H9 (cell line): ENCODE results near the gene SATL1. TPM values are rescaled to one million over a fixed set of nuclear protein-coding genes. Genes with fewer than 3 reads are reported as not detected.

ENCODE experiments used
- DNase-seq: peaks from one replicate; pipeline ENCODE4 v3.0.0-alpha.2; 2017
- H2AFZ ChIP-seq: one replicate; pipeline ENCODE4 v1.6.1; 2013; ENCODE audit warnings: mild to moderate bottlenecking, low read length, control low read depth, moderate library complexity
- H2AK5ac ChIP-seq: 2 replicates; pipeline ENCODE4 v1.6.1; 2013; ENCODE audit warnings: low read length, control low read depth, mixed read lengths; ENCODE audit not compliant: insufficient read length
- H2BK120ac ChIP-seq: one replicate; pipeline ENCODE4 v1.6.1; 2013; ENCODE audit warnings: low read depth, mild to moderate bottlenecking, low read length, control low read depth, inconsistent platforms; ENCODE audit not compliant: poor library complexity, severe bottlenecking
- H2BK12ac ChIP-seq: 2 replicates; pipeline ENCODE4 v1.6.1; 2013; ENCODE audit warnings: low read length, control low read depth, mixed read lengths, low read depth; ENCODE audit not compliant: insufficient read length
- H2BK15ac ChIP-seq: 2 replicates; pipeline ENCODE4 v1.6.1; 2013; ENCODE audit warnings: low read depth, low read length, control low read depth
- H2BK20ac ChIP-seq: one replicate; pipeline ENCODE4 v1.6.1; 2013; ENCODE audit warnings: low read depth, mild to moderate bottlenecking, low read length, control low read depth, inconsistent platforms; ENCODE audit not compliant: poor library complexity, severe bottlenecking
- H2BK5ac ChIP-seq: 2 replicates; pipeline ENCODE4 v1.6.1; 2013; ENCODE audit warnings: low read length, control low read depth, mixed read lengths; ENCODE audit not compliant: insufficient read length
- H3K14ac ChIP-seq: 2 replicates; pipeline ENCODE4 v1.6.1; 2013; ENCODE audit warnings: low read length, control low read depth; ENCODE audit not compliant: insufficient read depth
- H3K18ac ChIP-seq: 2 replicates; pipeline ENCODE4 v1.6.1; 2013; ENCODE audit warnings: low read depth, mild to moderate bottlenecking, mixed read lengths, low read length, control low read depth; ENCODE audit not compliant: insufficient read length
- H3K23ac ChIP-seq: 2 replicates; pipeline ENCODE4 v1.6.1; 2013; ENCODE audit warnings: low read length, control low read depth, mixed read lengths, low read depth; ENCODE audit not compliant: insufficient read length
- H3K23me2 ChIP-seq: 2 replicates; pipeline ENCODE4 v1.6.1; 2013; ENCODE audit warnings: low read depth, mild to moderate bottlenecking, mixed read lengths, low read length, control low read depth; ENCODE audit not compliant: insufficient read length, poor library complexity, severe bottlenecking
- H3K27ac ChIP-seq: 2 replicates; pipeline ENCODE4 v1.5.1; 2013; ENCODE audit warnings: low read length, control low read depth, mixed read lengths, low read depth; ENCODE audit not compliant: insufficient read length
- H3K27me3 ChIP-seq: 2 replicates; pipeline ENCODE4 v1.6.1; 2013; ENCODE audit warnings: low read length, control low read depth, inconsistent platforms; ENCODE audit not compliant: insufficient read depth
- H3K4ac ChIP-seq: 2 replicates; pipeline ENCODE4 v1.6.1; 2013; ENCODE audit warnings: low read depth, mild to moderate bottlenecking, control low read depth, inconsistent platforms, low read length, moderate library complexity
- H3K4me1 ChIP-seq: 2 replicates; pipeline ENCODE4 v1.6.1; 2013; ENCODE audit warnings: low read length, control low read depth, inconsistent platforms; ENCODE audit not compliant: insufficient read depth
- H3K4me2 ChIP-seq: 2 replicates; pipeline ENCODE4 v1.6.1; 2013; ENCODE audit warnings: low read length, control low read depth, mixed read lengths; ENCODE audit not compliant: insufficient read length, insufficient read depth
- H3K56ac ChIP-seq: 2 replicates; pipeline ENCODE4 v1.6.1; 2013; ENCODE audit warnings: low read depth, mild to moderate bottlenecking, mixed read lengths, low read length, control low read depth; ENCODE audit not compliant: insufficient read length
- H3K79me1 ChIP-seq: 2 replicates; pipeline ENCODE4 v1.6.1; 2013; ENCODE audit warnings: low read depth, mild to moderate bottlenecking, moderate library complexity, low read length, control low read depth, inconsistent platforms; ENCODE audit not compliant: insufficient read depth, poor library complexity, severe bottlenecking
- H3K79me2 ChIP-seq: 2 replicates; pipeline ENCODE4 v1.6.1; 2013; ENCODE audit warnings: low read length, control low read depth, inconsistent platforms; ENCODE audit not compliant: insufficient read depth
- H3K9ac ChIP-seq: 2 replicates; pipeline ENCODE4 v1.6.1; 2013; ENCODE audit warnings: low read length, control low read depth, mixed read lengths; ENCODE audit not compliant: insufficient read length; ENCODE audit errors: extremely low read depth
- H3K9me3 ChIP-seq: one replicate; pipeline ENCODE4 v1.6.1; 2013; ENCODE audit warnings: low read depth, low read length, inconsistent platforms; ENCODE audit not compliant: control insufficient read depth
- H3T11ph ChIP-seq: one replicate; pipeline ENCODE4 v1.6.1; 2013; ENCODE audit warnings: mild to moderate bottlenecking, low read length, control low read depth, inconsistent platforms
- H4K20me1 ChIP-seq: one replicate; pipeline ENCODE4 v1.6.1; 2013; ENCODE audit not compliant: control insufficient read depth, insufficient read length, insufficient read depth
- H4K5ac ChIP-seq: 2 replicates; pipeline ENCODE4 v1.6.1; 2013; ENCODE audit warnings: low read depth, mild to moderate bottlenecking, mixed read lengths, low read length, control low read depth; ENCODE audit not compliant: insufficient read length
- H4K8ac ChIP-seq: replicated peaks from 2 replicates; pipeline ENCODE4 v1.6.1; 2013; ENCODE audit warnings: low read length, control low read depth, mixed read lengths, low read depth; ENCODE audit not compliant: insufficient read length
- H4K91ac ChIP-seq: 2 replicates; pipeline ENCODE4 v1.6.1; 2013; ENCODE audit warnings: low read depth, mild to moderate bottlenecking, moderate library complexity, mixed read lengths, low read length, control low read depth; ENCODE audit not compliant: insufficient read length
- H3K27ac Mint-ChIP-seq, 3 experiments: 2 replicates in 2 of 3; 3 replicates in 1 of 3; pipeline ENCODE4 v1.8.0; 2020 to 2021; ENCODE audit warnings: mixed read lengths in 3 of 3, mild to moderate bottlenecking in 1 of 3, moderate library complexity in 1 of 3
- H3K27me3 Mint-ChIP-seq: 2 replicates; pipeline ENCODE4 v1.8.0; 2021; ENCODE audit warnings: low read depth, mild to moderate bottlenecking, moderate library complexity, mixed read lengths
- H3K36me3 Mint-ChIP-seq, 3 experiments: 2 replicates in 2 of 3; 3 replicates in 1 of 3; pipeline ENCODE4 v1.8.0; 2020 to 2021; ENCODE audit warnings: low read depth in 3 of 3, mixed read lengths in 3 of 3; ENCODE audit not compliant: insufficient read depth in 1 of 3
- H3K4me1 Mint-ChIP-seq, 2 experiments: 2 replicates each; pipeline ENCODE4 v1.8.0; 2020; ENCODE audit warnings: mixed read lengths in 2 of 2
- H3K4me3 Mint-ChIP-seq, 2 experiments: 2 replicates in 1 of 2; 3 replicates in 1 of 2; pipeline ENCODE4 v1.8.0; 2020 to 2021; ENCODE audit warnings: mild to moderate bottlenecking in 2 of 2, mixed read lengths in 2 of 2, moderate library complexity in 1 of 2
- H3K9me3 Mint-ChIP-seq, 2 experiments: 2 replicates in 1 of 2; 3 replicates in 1 of 2; pipeline ENCODE4 v1.8.0; 2020; ENCODE audit warnings: mild to moderate bottlenecking in 2 of 2, mixed read lengths in 2 of 2, moderate library complexity in 1 of 2
- CTCF ChIP-seq: fragments of 200-600 bp; sonication (generic); conservative IDR thresholded peaks from 3 replicates; pipeline ENCODE4 v1.8.0; 2021; ENCODE audit warnings: antibody characterized with exemption, mild to moderate bottlenecking
- WGBS: extraction: QIAGEN DNeasy Blood & Tissue Kit; methylation state at CpG from one replicate; pipeline ENCODE4 v1.1.7; 2013; ENCODE audit warnings: missing lambda C conversion rate, low lambda C conversion rate, mixed read lengths; ENCODE audit not compliant: insufficient read length; ENCODE audit errors: extremely low coverage; 5-methylcytosine and 5-hydroxymethylcytosine counted together
- total RNA-seq: library from RNA; stranded (reverse); gene quantifications from 2 replicates; pipeline ENCODE4 v1.2.1, GENCODE V29; 2021

SATL1 gene
- total RNA-seq, 1 experiment from 2014 or later: 0.31 TPM

DNA sequence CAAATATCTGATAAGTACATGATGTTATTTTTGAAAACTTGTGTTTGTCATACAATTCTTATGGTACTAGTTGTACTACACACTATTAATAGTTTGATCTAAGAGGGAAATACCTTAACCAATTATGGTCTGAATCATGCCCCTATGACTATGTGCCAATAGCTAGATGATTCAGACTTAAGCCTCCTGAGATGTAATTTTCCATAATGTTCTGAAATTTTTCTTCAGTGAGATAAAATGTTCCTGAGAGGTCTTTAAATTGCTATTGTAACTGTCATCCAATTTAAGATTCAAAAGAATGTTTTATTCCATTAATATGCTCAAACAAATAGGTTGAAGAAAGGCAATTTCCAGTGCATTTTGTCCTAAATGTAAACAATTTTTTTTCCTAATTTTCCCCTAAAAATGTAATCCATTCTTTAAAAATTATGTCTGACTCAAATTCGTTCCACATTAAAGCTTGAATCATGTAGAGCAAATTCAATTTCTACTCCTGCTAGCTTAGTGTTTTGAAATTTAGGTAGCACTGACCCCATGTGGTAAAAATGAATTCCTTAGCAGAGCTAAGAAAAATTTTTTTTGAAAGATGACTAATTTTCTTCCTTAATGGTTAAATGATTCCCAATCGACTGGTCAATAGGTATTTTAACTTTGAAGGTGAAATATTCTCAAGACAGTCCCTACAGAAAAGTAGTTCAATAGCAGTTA, 190.8 kb downstream of the SATL1 start:
- Histone ChIP-seq H4K91ac (no peak overlapping the region), H3T11ph (no peak overlapping the region), H2BK5ac (no peak overlapping the region), H3K14ac (no peak overlapping the region), H3K27ac (no peak overlapping the region), H3K23me2 (no peaks in the 10 kb centered on the region), H2AFZ (no peak overlapping the region), H2BK12ac (no peak overlapping the region), H4K8ac (no peak overlapping the region), H3K4me2 (no peak overlapping the region), H3K27me3 (no peaks in the 10 kb centered on the region), H3K79me1 (no peaks in the 10 kb centered on the region), H2BK120ac (no peak overlapping the region), H3K4ac (no peak overlapping the region), H2BK15ac (no peak overlapping the region), H3K9me3 (peaks cover 4% of the 10 kb centered on the region), H2BK20ac (no peak overlapping the region), H3K56ac (no peak overlapping the region), H3K23ac (no peak overlapping the region), H4K20me1 (no peaks in the 10 kb centered on the region), H3K18ac (no peak overlapping the region), H2AK5ac (no peak overlapping the region), H4K5ac (no peak overlapping the region), H3K9ac (no peak overlapping the region), H3K79me2 (no peaks in the 10 kb centered on the region), H3K4me1 (no peaks in the 10 kb centered on the region)
- no CpG with 5 or more reads among the region's 2 CpGs for WGBS
- no peaks in the 10 kb centered on the region for H3K4me1 Mint-ChIP-seq
- no peaks in the 10 kb centered on the region for H3K27me3 Mint-ChIP-seq
- no peak for DNase-seq
- peak; percentile 28; the same call in 2 of the 3 replicates for TF ChIP-seq CTCF
- H3K36me3 Mint-ChIP-seq: peaks cover 0 to 4% (median 4%) of the 10 kb centered on the region in 3 experiments; a peak in 5 of 7 replicates
- peaks cover 22 to 23% of the 10 kb centered on the region in 2 experiments for H3K9me3 Mint-ChIP-seq
- H3K27ac Mint-ChIP-seq: no peak overlapping the region
- no peak overlapping the region for H3K4me3 Mint-ChIP-seq
